Smooth muscle cell (in vitro differentiated cells): ENCODE data around the gene CCDC85C. TPM values are rescaled to one million over a fixed set of nuclear protein-coding genes. Genes with fewer than 3 reads are reported as not detected.

Experiments used
- DNase-seq: peaks from one replicate; lab custom pipeline; 2025; ENCODE audit not compliant: unreplicated experiment; lab: John Stamatoyannopoulos, UW
- H2AFZ ChIP-seq: fragments of 200-600 bp; sonication (generic); 2 replicates; pipeline ENCODE4 v1.6.0; 2016; ENCODE audit warnings: antibody characterized with exemption, low read depth, mild to moderate bottlenecking
- H3F3A ChIP-seq: fragments of 200-600 bp; sonication (generic); 2 replicates; pipeline ENCODE4 v1.6.0; 2017; ENCODE audit warnings: antibody characterized with exemption, low read depth
- H3K27ac ChIP-seq: fragments of 200-600 bp; sonication (generic); 2 replicates; pipeline ENCODE4 v1.5.1; 2016; ENCODE audit warnings: low read depth, mild to moderate bottlenecking
- H3K27me3 ChIP-seq: fragments of 200-600 bp; sonication (generic); 2 replicates; pipeline ENCODE4 v1.6.1; 2016; ENCODE audit warnings: low read depth, mild to moderate bottlenecking
- H3K36me3 ChIP-seq: fragments of 200-600 bp; sonication (generic); 2 replicates; pipeline ENCODE4 v1.5.1; 2016; ENCODE audit warnings: low read depth
- H3K4me1 ChIP-seq: fragments of 200-600 bp; sonication (generic); 2 replicates; pipeline ENCODE4 v1.5.1; 2016; ENCODE audit warnings: low read depth
- H3K4me2 ChIP-seq: fragments of 200-600 bp; sonication (generic); 2 replicates; pipeline ENCODE4 v1.6.0; 2016; ENCODE audit warnings: mild to moderate bottlenecking
- H3K4me3 ChIP-seq: fragments of 200-600 bp; sonication (generic); 2 replicates; pipeline ENCODE4 v1.5.1; 2016; ENCODE audit warnings: mild to moderate bottlenecking
- H3K79me2 ChIP-seq: fragments of 200-600 bp; sonication (generic); 2 replicates; pipeline ENCODE4 v1.6.0; 2016; ENCODE audit warnings: low read depth, mild to moderate bottlenecking
- H3K9ac ChIP-seq: fragments of 200-600 bp; sonication (generic); 2 replicates; pipeline ENCODE4 v1.6.0; 2016; ENCODE audit warnings: low read depth
- H3K9me3 ChIP-seq: fragments of 200-600 bp; sonication (generic); replicated peaks from 2 replicates; pipeline ENCODE4 v1.5.1; 2016; ENCODE audit warnings: low read depth
- H4K20me1 ChIP-seq: fragments of 200-600 bp; sonication (generic); 2 replicates; pipeline ENCODE4 v1.6.0; 2016; ENCODE audit warnings: low read depth
- WGBS: methylation state at CpG from one replicate; pipeline ENCODE4 v1.1.7; 2016; ENCODE audit warnings: low lambda C conversion rate; 5-methylcytosine and 5-hydroxymethylcytosine counted together
- polyA plus RNA-seq: library from polyadenylated mRNA; unstranded; fragments of >200 nt; fragmentation: Nextera tagmentation; extraction: Ambion mirVana; gene quantifications from 2 replicates; pipeline ENCODE4 v1.2.1, GENCODE V29; 2016
- total RNA-seq: library from RNA; depleted of rRNA; stranded (reverse); fragments of >200 nt; gene quantifications from 2 replicates; pipeline ENCODE4 v1.2.3, GENCODE V29; 2014
- TF ChIP-seq, protein P1 (sequence below): fragments of 200-600 bp; sonication (generic); IDR thresholded peaks from 2 replicates; pipeline ENCODE4 v1.5.1; 2017; ENCODE audit warnings: borderline replicate concordance, mild to moderate bottlenecking, antibody characterized with exemption; ENCODE audit not compliant: insufficient read depth, poor library complexity, severe bottlenecking

The CCDC85C gene
- total and polyA plus RNA-seq, 2 experiments from 2014 or later = 4.0 to 6.5 TPM

DNA sequence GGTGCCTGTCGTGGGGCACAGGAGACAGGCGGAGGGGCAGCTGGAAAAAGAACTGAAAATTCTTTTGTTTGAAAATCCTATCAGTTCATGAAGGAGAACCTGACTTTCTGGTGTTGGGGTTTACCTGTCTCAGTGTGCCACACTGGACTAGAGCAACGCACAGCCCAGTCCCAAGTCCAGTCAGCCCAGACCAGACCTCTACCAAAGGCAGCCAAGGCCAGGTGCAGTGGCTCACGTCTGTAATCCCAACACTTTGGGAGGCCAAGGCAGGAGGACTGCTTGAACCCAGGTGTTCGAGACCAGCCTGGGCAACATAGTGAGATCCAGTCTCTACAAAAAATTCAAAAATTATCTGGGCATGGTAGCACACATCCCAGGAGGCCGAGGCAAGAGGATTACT is 4.6 kb downstream of the CCDC85C start:
- no peak overlapping the region for H3K27ac ChIP-seq
- no peaks in the 10 kb centered on the region for H3K9me3 ChIP-seq
- WGBS = 95% methylated on average over 6 of the region's 6 CpGs
- peaks cover 15% of the 10 kb centered on the region for H4K20me1 ChIP-seq
- no peak overlapping the region for H3K9ac ChIP-seq
- peaks cover 24% of the 10 kb centered on the region for H3K79me2 ChIP-seq
- no peak overlapping the region for H3K4me3 ChIP-seq
- H3K27me3 ChIP-seq = no peaks in the 10 kb centered on the region
- peaks cover 37% of the 10 kb centered on the region for H3K4me1 ChIP-seq
- peaks cover 10% of the 10 kb centered on the region for H3F3A ChIP-seq
- H3K4me2 ChIP-seq = no peak overlapping the region
- no peaks in the 10 kb centered on the region for H3K36me3 ChIP-seq
- TF ChIP-seq, protein P1, sequence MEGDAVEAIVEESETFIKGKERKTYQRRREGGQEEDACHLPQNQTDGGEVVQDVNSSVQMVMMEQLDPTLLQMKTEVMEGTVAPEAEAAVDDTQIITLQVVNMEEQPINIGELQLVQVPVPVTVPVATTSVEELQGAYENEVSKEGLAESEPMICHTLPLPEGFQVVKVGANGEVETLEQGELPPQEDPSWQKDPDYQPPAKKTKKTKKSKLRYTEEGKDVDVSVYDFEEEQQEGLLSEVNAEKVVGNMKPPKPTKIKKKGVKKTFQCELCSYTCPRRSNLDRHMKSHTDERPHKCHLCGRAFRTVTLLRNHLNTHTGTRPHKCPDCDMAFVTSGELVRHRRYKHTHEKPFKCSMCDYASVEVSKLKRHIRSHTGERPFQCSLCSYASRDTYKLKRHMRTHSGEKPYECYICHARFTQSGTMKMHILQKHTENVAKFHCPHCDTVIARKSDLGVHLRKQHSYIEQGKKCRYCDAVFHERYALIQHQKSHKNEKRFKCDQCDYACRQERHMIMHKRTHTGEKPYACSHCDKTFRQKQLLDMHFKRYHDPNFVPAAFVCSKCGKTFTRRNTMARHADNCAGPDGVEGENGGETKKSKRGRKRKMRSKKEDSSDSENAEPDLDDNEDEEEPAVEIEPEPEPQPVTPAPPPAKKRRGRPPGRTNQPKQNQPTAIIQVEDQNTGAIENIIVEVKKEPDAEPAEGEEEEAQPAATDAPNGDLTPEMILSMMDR = no peak
- DNase-seq = no peak
- no peak overlapping the region for H2AFZ ChIP-seq

DNA sequence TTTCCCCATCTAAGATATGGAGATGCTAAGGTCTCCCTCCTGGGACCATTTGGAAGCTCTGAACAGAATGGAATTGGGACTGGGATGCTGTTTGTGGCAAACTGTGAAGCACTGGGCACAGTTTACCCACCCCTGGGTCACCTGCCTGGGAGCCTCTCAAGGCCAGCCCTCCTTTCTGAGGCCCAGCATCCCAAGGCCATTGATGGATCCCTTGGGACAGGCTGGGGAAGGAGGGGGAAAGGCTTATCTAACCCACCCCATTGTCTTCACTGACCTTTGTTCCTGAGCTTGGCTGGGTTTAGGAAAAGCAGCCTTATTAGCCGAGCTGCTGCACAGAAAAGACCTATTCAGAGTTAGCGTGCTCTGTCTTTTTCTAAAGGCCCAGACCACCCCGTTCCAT is 5.2 kb downstream of the CCDC85C start:
- Histone ChIP-seq H2AFZ (no peak overlapping the region), H3K4me3 (no peak overlapping the region), H3K4me2 (no peak overlapping the region), H3F3A (peaks cover 10% of the 10 kb centered on the region), H3K27ac (no peak overlapping the region), H3K9ac (no peak overlapping the region), H3K36me3 (no peaks in the 10 kb centered on the region), H3K9me3 (no peaks in the 10 kb centered on the region), H3K79me2 (peaks cover 24% of the 10 kb centered on the region), H3K4me1 (peaks cover 37% of the 10 kb centered on the region), H4K20me1 (peaks cover 15% of the 10 kb centered on the region), H3K27me3 (no peaks in the 10 kb centered on the region)
- 98% methylated on average over 3 of the region's 3 CpGs for WGBS
- DNase-seq = no peak
- TF ChIP-seq, protein P1 = no peak

- no peak for DNase-seq
- no peaks in the 10 kb centered on the region for H3K36me3 ChIP-seq
- H3F3A ChIP-seq = peaks cover 9% of the 10 kb centered on the region
- peaks cover 19% of the 10 kb centered on the region for H4K20me1 ChIP-seq
- no peak overlapping the region for H2AFZ ChIP-seq
- no peak overlapping the region for H3K4me3 ChIP-seq
- no peaks in the 10 kb centered on the region for H3K27me3 ChIP-seq
- no peak overlapping the region for H3K27ac ChIP-seq
- H3K4me2 ChIP-seq = no peak overlapping the region
- H3K9ac ChIP-seq = no peak overlapping the region
- H3K4me1 ChIP-seq = peaks cover 39% of the 10 kb centered on the region
- H3K9me3 ChIP-seq = no peaks in the 10 kb centered on the region
- peaks cover 24% of the 10 kb centered on the region for H3K79me2 ChIP-seq
- WGBS = 60% methylated on average over 19 of the region's 20 CpGs
- TF ChIP-seq, protein P1 = no peak
Measured at GRCh38 chr14:99597911-99598600, 6.0 kb downstream of the CCDC85C start.

DNA sequence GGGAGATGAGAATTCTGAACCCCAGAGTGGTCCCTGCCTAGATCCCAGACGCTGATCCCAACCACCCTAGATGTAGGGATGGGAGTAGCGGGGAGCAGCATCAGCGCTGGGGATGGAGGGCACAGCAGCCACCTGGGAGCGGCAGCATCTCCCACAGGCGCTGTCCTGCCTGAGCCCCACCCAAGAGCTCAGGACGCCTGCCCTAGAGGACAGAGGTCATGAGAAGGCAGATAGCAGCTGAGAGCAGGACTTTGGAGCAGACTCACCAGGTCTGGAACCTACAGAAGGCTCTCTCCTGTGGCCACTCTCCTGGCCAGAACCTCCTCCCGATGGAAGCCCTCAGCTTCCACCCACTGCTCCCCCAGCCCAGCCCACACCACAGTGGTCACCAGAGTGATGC is 7.2 kb downstream of the CCDC85C start:
- WGBS = 95% methylated on average over 7 of the region's 7 CpGs
- Histone ChIP-seq H3K36me3 (no peaks in the 10 kb centered on the region), H3K4me1 (peaks cover 35% of the 10 kb centered on the region), H3K27me3 (no peaks in the 10 kb centered on the region), H3F3A (no peaks in the 10 kb centered on the region), H3K4me2 (no peak overlapping the region), H2AFZ (no peak overlapping the region), H3K79me2 (peaks cover 24% of the 10 kb centered on the region), H3K27ac (no peak overlapping the region), H3K9me3 (no peaks in the 10 kb centered on the region), H3K9ac (no peak overlapping the region), H4K20me1 (peaks cover 7% of the 10 kb centered on the region), H3K4me3 (no peak overlapping the region)
- TF ChIP-seq, protein P1 = no peak
- no peak for DNase-seq
